ENCODE results near the gene EPB41. TPM values are rescaled to one million over a fixed set of nuclear protein-coding genes. Genes with fewer than 3 reads are reported as not detected.
"Not testable (repeated sequence)": the region's sequence is repeated elsewhere in the genome, so short reads cannot be mapped to it uniquely, and the experiment has no call there.

The EPB41 gene
- total and polyA plus RNA-seq, 2 of the 8 experiments (the other 6 are each of a cell fraction or from before 2014, with no cell fraction given) = 36.7 to 109 TPM

GRCh38 chr1:28962114-28962831, 47.9 kb downstream of the EPB41 start:
- not testable (repeated sequence) for H3K14ac ChIP-seq (ENCODE audit: insufficient read length); H3K9me3 ChIP-seq (ENCODE audit: insufficient read depth in 2 of 2, low read depth in 1 of 2, low read length in 1 of 2); H3K4me2 ChIP-seq (ENCODE audit: insufficient read depth in 1 of 2, low read depth in 2 of 2, low read length in 2 of 2); H4K8ac ChIP-seq (ENCODE audit: extremely low read depth, insufficient read depth, low read length); FAIRE-seq; H2BK15ac ChIP-seq (ENCODE audit: low read length); H2BK120ac ChIP-seq (replicated peaks; ENCODE audit: low read depth, low read length); H3K36me3 ChIP-seq (ENCODE audit: control insufficient read depth in 2 of 4, insufficient read depth in 4 of 4, low read length in 3 of 4); DNase-seq (ENCODE audit: low read depth in 1 of 2, low spot score in 2 of 2); H3K4ac ChIP-seq (replicated peaks; ENCODE audit: insufficient read length, low read depth, low read length); H3K27ac ChIP-seq (ENCODE audit: low read depth, low read length); H2AK5ac ChIP-seq (ENCODE audit: low read depth, low read length); H4K5ac ChIP-seq (ENCODE audit: insufficient read length, low read depth, low read length); H4K20me1 ChIP-seq (replicated peaks in 1 of 2; ENCODE audit: control insufficient read depth in 1 of 2, insufficient read depth in 2 of 2, low read length in 2 of 2); H3K23ac ChIP-seq (ENCODE audit: insufficient read length); H3K23me2 ChIP-seq (ENCODE audit: low read depth, low read length); H3K27me3 ChIP-seq (replicated peaks in 1 of 4; ENCODE audit: control insufficient read depth in 3 of 4, extremely low read depth in 1 of 4, insufficient read depth in 3 of 4, low read length in 3 of 4); H3K56ac ChIP-seq (replicated peaks; ENCODE audit: insufficient read length, low read depth, low read length); H2BK5ac ChIP-seq (ENCODE audit: low read depth, low read length); H4K91ac ChIP-seq (replicated peaks; ENCODE audit: insufficient read length, low read length); H3K4me1 ChIP-seq (replicated peaks in 1 of 4; ENCODE audit: control insufficient read depth in 3 of 4, insufficient read depth in 4 of 4, low read length in 3 of 4); H3K9ac ChIP-seq (replicated peaks in 1 of 4; ENCODE audit: extremely low read depth in 1 of 4, low read depth in 3 of 4, low read length in 3 of 4); H2BK20ac ChIP-seq (ENCODE audit: low read length); H2AFZ ChIP-seq (ENCODE audit: low read length); H3K18ac ChIP-seq (ENCODE audit: extremely low read depth, low read length); H3K4me3 ChIP-seq (ENCODE audit: extremely low read depth in 1 of 4, insufficient read depth in 2 of 4, low read depth in 3 of 4, low read length in 4 of 4); H2BK12ac ChIP-seq (ENCODE audit: low read depth, low read length); H3K79me1 ChIP-seq (ENCODE audit: low read depth, low read length)
- ChIA-PET CTCF (ENCODE audit: partially characterized antibody) (interaction anchor here (0.8 kb wide), 1 partner anchor 37 kb away, joined by 3 read pairs; no protein-coding TSS in a partner anchor), POLR2A (ENCODE audit: partially characterized antibody) (interaction anchor here (0.6 kb wide), 1 partner anchor 451 kb away, joined by 3 read pairs; no protein-coding TSS in a partner anchor)
- H3K79me2 ChIP-seq (ENCODE audit: control insufficient read depth in 1 of 2, insufficient read depth in 2 of 2, low read length in 2 of 2) = peaks cover 0 to 35% of the 10 kb centered on the region in 2 experiments; a peak in 2 of 4 replicates
- WGBS, 2 experiments (ENCODE audit: extremely low coverage in 1 of 2, insufficient coverage in 1 of 2, insufficient read length in 1 of 2, insufficient replicate concordance in 2 of 2, low coverage in 1 of 2, low lambda C conversion rate in 2 of 2, missing lambda C conversion rate in 1 of 2) = 97% methylated on average over 13 of the region's 13 CpGs; no CpG with 5 or more reads in 1 of the 2 experiments
